ENCODE data around the gene OR5K4. TPM values are rescaled to one million over a fixed set of nuclear protein-coding genes. Genes with fewer than 3 reads are reported as not detected.

The OR5K4 gene
- polyA plus RNA-seq, 1 donor from 2014 or later = not detected

DNA sequence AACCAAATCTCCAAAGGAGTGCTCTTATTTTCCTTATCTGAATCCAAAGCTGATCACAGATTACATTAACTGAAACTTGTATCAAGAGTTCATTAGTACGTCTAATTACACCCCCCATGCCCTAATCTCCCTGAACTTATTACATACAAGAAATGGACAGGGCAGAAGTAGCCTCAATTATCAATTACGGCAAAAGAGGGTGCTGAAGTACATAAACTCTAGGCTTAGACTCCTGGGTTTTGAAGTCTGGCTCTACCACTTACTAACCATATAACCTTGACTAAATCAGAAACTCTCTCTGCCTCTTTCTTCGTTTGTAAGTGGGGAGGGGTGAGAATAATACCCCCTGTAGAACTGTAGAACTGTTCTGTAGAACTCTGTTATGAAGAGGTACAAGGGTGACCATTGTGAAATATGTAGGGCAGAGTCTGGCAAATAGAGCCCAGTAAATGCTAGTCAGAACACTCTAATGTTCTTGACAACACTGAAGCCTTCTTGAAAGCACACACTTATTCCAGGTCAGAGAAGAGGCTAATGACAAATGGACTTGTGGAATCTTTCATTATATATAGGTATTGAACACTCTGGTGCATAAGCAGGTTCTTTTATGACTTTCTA lies 19.6 kb upstream of the OR5K4 start:
- no peaks in the 10 kb centered on the region for H3K9me2 ChIP-seq (ENCODE audit: insufficient read depth, low read length)
- no peak overlapping the region for H3K27ac ChIP-seq (ENCODE audit: low read length)
- H3K4me2 ChIP-seq (ENCODE audit: low read length) = no peak overlapping the region
- H3K27me3 ChIP-seq (ENCODE audit: insufficient read depth, low read depth, low read length) = no peaks in the 10 kb centered on the region
- H3K9ac ChIP-seq (ENCODE audit: low read length) = no peak overlapping the region
- H3F3A ChIP-seq (ENCODE audit: insufficient read depth, low read length, poor library complexity, severe bottlenecking) = no peaks in the 10 kb centered on the region
- H3K36me3 ChIP-seq (ENCODE audit: insufficient read depth, low read length) = no peaks in the 10 kb centered on the region
- H2AFZ ChIP-seq (ENCODE audit: low read depth, low read length) = no peak overlapping the region
- no peaks in the 10 kb centered on the region for H3K9me3 ChIP-seq (ENCODE audit: low read length)
- no peaks in the 10 kb centered on the region for H3K79me2 ChIP-seq (replicated peaks; ENCODE audit: insufficient read depth, low read length)
- H4K20me1 ChIP-seq (ENCODE audit: insufficient read depth) = no peaks in the 10 kb centered on the region
- TF ChIP-seq EZH2 (IDR thresholded peaks at IDR 0.05; ENCODE audit: borderline replicate concordance, insufficient read depth, low read length, poor library complexity, severe bottlenecking) (no peak), RAD21 (conservative IDR thresholded peaks at IDR 0.05) (no peak), MXI1 (conservative IDR thresholded peaks at IDR 0.05; ENCODE audit: poor library complexity, severe bottlenecking) (no peak)
- no peak overlapping the region for H3K4me3 ChIP-seq (ENCODE audit: low read length)

GRCh38 chr3:98339031-98339430 lies 14.6 kb upstream of the OR5K4 start:
- no peak overlapping the region for H3K4me2 ChIP-seq (ENCODE audit: low read length)
- no peak overlapping the region for H3K4me3 ChIP-seq (ENCODE audit: low read length)
- H3K9me2 ChIP-seq (ENCODE audit: insufficient read depth, low read length) = no peaks in the 10 kb centered on the region
- H3F3A ChIP-seq (ENCODE audit: insufficient read depth, low read length, poor library complexity, severe bottlenecking) = no peaks in the 10 kb centered on the region
- no peak overlapping the region for H3K9ac ChIP-seq (ENCODE audit: low read length)
- no peak overlapping the region for H2AFZ ChIP-seq (ENCODE audit: low read depth, low read length)
- H3K79me2 ChIP-seq (replicated peaks; ENCODE audit: insufficient read depth, low read length) = no peaks in the 10 kb centered on the region
- no peaks in the 10 kb centered on the region for H3K36me3 ChIP-seq (ENCODE audit: insufficient read depth, low read length)
- H3K27ac ChIP-seq (ENCODE audit: low read length) = no peak overlapping the region
- no peak for TF ChIP-seq RAD21 (conservative IDR thresholded peaks at IDR 0.05)
- no peak for TF ChIP-seq TAF1 (IDR thresholded peaks at IDR 0.05; ENCODE audit: low read depth)
- TF ChIP-seq EZH2 (IDR thresholded peaks at IDR 0.05; ENCODE audit: borderline replicate concordance, insufficient read depth, low read length, poor library complexity, severe bottlenecking) = no peak
- no peak for TF ChIP-seq EP300 (conservative IDR thresholded peaks at IDR 0.05; ENCODE audit: poor library complexity, severe bottlenecking)
- TF ChIP-seq POLR2AphosphoS5 (IDR thresholded peaks at IDR 0.05) = no peak
- TF ChIP-seq, protein P1, sequence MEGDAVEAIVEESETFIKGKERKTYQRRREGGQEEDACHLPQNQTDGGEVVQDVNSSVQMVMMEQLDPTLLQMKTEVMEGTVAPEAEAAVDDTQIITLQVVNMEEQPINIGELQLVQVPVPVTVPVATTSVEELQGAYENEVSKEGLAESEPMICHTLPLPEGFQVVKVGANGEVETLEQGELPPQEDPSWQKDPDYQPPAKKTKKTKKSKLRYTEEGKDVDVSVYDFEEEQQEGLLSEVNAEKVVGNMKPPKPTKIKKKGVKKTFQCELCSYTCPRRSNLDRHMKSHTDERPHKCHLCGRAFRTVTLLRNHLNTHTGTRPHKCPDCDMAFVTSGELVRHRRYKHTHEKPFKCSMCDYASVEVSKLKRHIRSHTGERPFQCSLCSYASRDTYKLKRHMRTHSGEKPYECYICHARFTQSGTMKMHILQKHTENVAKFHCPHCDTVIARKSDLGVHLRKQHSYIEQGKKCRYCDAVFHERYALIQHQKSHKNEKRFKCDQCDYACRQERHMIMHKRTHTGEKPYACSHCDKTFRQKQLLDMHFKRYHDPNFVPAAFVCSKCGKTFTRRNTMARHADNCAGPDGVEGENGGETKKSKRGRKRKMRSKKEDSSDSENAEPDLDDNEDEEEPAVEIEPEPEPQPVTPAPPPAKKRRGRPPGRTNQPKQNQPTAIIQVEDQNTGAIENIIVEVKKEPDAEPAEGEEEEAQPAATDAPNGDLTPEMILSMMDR (IDR thresholded peaks at IDR 0.05; ENCODE audit: poor library complexity, severe bottlenecking) = no peak
- no peak for TF ChIP-seq MXI1 (conservative IDR thresholded peaks at IDR 0.05; ENCODE audit: poor library complexity, severe bottlenecking)
- no peak for TF ChIP-seq SMC3 (conservative IDR thresholded peaks at IDR 0.05; ENCODE audit: poor library complexity)
- no peak for TF ChIP-seq REST (IDR thresholded peaks at IDR 0.05; ENCODE audit: borderline replicate concordance)
- no peaks in the 10 kb centered on the region for H4K20me1 ChIP-seq (ENCODE audit: insufficient read depth)
- H3K27me3 ChIP-seq (ENCODE audit: insufficient read depth, low read depth, low read length) = no peaks in the 10 kb centered on the region
- H3K9me3 ChIP-seq (ENCODE audit: low read length) = no peaks in the 10 kb centered on the region
